Peyer's patch (tissue), 4 donors: ENCODE measurements around the gene GASK1B. TPM values are rescaled to one million over a fixed set of nuclear protein-coding genes. Genes with fewer than 3 reads are reported as not detected.
A peak's percentile ranks its signal among the peaks of the same experiment; 100 is the strongest.

Source experiments
- DNase-seq, 3 donors: peaks; one replicate each; pipeline ENCODE4 v3.0.0-alpha.2; 2017 to 2019
- H3K27ac ChIP-seq, 4 donors: fragments of 200-600 bp; sonication (generic); one replicate each; pipeline ENCODE4 v1.5.1; 2016 to 2019
- H3K27me3 ChIP-seq, 2 donors: fragments of 200-600 bp; sonication (generic); one replicate each; pipeline ENCODE4 v1.5.1; 2019
- H3K36me3 ChIP-seq, 3 donors: fragments of 200-600 bp; sonication (generic); one replicate each; pipeline ENCODE4 v1.5.1; 2016 to 2019
- H3K4me1 ChIP-seq, 4 donors: fragments of 200-600 bp; sonication (generic); one replicate each; pipeline ENCODE4 v1.5.1; 2016 to 2019
- H3K4me3 ChIP-seq, 4 donors: fragments of 200-600 bp; sonication (generic); 1 replicate in 3 of 4; 2 replicates in 1 of 4; pipeline ENCODE4 v1.5.1; 2016 to 2019; ENCODE audit warnings: mild to moderate bottlenecking in 1 of 4
- H3K9me3 ChIP-seq, 4 donors: fragments of 200-600 bp; sonication (generic); one replicate each; pipeline ENCODE4 v1.5.1; 2016 to 2019; ENCODE audit warnings: mild to moderate bottlenecking in 1 of 4
- POLR2A ChIP-seq, 2 donors: fragments of 450-650 bp; IDR thresholded peaks; one replicate each; pipeline ENCODE4 v1.5.1; 2017; ENCODE audit warnings: antibody characterized with exemption in 2 of 2, mild to moderate bottlenecking in 2 of 2, moderate library complexity in 2 of 2
- total RNA-seq, 4 donors: library from RNA; depleted of rRNA; stranded (reverse); fragments of >200 nt; gene quantifications; one replicate each; pipeline ENCODE4 v1.1.0, GENCODE V29; 2016
- TF ChIP-seq, protein P1 (sequence below), 6 experiments: fragments of 450-650 bp in 4 of 6; fragments of 200-600 bp in 2 of 6; sonication (generic) in 1 of 6; IDR thresholded peaks; one replicate each; pipeline ENCODE4 v1.5.1; 2017 to 2019; ENCODE audit warnings: antibody characterized with exemption in 6 of 6, mild to moderate bottlenecking in 3 of 6, moderate library complexity in 1 of 6

GASK1B gene
- 10 to 100 TPM in 2 of 4 donors, 1 to 10 TPM in 2; 8.8 to 59.4 (median 10.1) TPM for total RNA-seq

DNA sequence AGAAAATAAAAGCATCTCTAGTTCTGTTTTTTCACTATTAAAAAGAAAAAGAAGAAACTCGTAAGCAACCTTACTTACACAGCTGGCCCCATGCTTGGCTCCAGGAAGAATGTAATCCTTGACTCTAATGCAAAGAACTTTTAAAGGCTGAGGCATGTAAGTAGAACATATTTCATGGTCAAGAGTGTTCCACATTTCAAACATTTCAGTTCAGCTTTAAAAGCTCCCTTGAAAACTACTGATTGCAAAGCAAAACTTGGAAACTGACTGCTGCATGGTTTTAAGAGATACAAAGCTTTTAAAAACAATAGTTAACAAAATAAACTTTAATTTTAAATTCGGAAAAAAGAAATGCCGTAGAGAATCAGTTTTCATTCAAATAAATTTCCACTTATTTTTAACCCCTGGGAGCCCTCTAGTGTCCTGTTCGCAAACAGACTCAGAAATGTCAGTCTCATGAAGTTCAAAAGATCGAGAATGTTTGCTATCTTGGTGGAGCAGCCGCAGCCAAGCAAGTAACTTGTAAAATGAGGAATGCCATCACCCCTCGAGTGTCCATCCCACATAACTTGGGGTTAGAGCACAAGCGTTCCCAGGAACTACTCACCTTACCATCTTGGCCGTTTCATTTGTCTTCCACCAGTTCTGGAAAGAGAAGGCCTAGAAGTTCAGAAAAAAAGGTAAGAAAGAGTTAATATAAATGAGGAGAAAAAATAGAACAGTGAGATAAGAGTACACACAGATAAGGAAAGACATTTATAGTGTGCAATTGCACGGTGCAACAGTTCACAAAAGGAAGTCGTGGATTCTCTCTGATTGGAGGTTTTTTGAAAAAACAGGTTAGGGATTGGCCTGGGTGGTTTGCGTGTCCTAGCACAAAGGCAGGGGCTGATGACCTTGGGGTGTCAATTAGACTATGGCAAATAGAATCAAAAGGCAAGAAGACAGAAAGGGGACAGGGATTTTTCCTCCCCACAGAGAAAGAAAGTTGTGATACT, at the start of gene GASK1B:
TSS of gene GASK1B (minus strand) at position 765 of the 998 bp plus-strand sequence. CDS start 1,650 bp downstream, outside the sequence.
- peaks cover 0 to 22% (median 0%) of the 10 kb centered on the region in 4 donors for H3K4me1 ChIP-seq

DNA sequence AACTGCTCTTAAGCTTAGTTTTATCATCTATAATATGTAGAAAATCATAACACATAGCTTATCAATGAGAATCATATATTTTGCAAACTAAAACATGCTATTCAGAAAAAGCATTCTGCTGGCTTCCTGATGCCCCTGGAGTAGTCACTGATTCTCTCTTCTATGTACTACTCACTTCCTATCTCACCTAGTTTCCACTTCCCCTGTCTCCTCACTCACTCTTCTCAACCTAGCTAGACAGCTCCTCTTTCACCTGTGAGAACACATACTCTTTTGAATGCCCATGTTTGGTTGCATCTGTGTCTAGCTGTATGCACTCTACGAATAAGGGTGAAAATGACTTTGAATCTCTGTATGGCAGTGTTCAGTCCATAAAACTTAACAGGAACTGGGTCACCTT, 46.8 kb upstream of the GASK1B start:
- no peaks in the 10 kb centered on the region for H3K27me3 ChIP-seq
- no peak overlapping the region for H3K4me3 ChIP-seq
- H3K36me3 ChIP-seq: peaks cover 0 to 33% (median 0%) of the 10 kb centered on the region in 3 donors
- no peaks in the 10 kb centered on the region for H3K9me3 ChIP-seq
- DNase-seq: no peak
- H3K27ac ChIP-seq: no peak overlapping the region
- no peaks in the 10 kb centered on the region for H3K4me1 ChIP-seq
- TF ChIP-seq, protein P1, sequence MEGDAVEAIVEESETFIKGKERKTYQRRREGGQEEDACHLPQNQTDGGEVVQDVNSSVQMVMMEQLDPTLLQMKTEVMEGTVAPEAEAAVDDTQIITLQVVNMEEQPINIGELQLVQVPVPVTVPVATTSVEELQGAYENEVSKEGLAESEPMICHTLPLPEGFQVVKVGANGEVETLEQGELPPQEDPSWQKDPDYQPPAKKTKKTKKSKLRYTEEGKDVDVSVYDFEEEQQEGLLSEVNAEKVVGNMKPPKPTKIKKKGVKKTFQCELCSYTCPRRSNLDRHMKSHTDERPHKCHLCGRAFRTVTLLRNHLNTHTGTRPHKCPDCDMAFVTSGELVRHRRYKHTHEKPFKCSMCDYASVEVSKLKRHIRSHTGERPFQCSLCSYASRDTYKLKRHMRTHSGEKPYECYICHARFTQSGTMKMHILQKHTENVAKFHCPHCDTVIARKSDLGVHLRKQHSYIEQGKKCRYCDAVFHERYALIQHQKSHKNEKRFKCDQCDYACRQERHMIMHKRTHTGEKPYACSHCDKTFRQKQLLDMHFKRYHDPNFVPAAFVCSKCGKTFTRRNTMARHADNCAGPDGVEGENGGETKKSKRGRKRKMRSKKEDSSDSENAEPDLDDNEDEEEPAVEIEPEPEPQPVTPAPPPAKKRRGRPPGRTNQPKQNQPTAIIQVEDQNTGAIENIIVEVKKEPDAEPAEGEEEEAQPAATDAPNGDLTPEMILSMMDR (IDR thresholded peaks at IDR 0.05): no peak
- no peak for TF ChIP-seq POLR2A (IDR thresholded peaks at IDR 0.05)

More for the DNA sequence above, at the start of gene GASK1B:
- Histone ChIP-seq H3K27me3 (no peaks in the 10 kb centered on the region), H3K36me3 (no peaks in the 10 kb centered on the region), H3K4me3 (peak within 1 kb of the TSS in 3 of 4 donors; percentile 3 to 61 (median 39)), H3K9me3 (no peaks in the 10 kb centered on the region), H3K27ac (peak within 1 kb of the TSS in 3 of 4 donors; percentile 37 to 78 (median 52))
- peak in 2 of 3 donors; percentile 50 to 60 for DNase-seq
- no peak for TF ChIP-seq POLR2A (IDR thresholded peaks at IDR 0.05)
- TF ChIP-seq, protein P1 (IDR thresholded peaks at IDR 0.05): peak in 5 of 6 experiments; percentile 10 to 67 (median 63)

DNA sequence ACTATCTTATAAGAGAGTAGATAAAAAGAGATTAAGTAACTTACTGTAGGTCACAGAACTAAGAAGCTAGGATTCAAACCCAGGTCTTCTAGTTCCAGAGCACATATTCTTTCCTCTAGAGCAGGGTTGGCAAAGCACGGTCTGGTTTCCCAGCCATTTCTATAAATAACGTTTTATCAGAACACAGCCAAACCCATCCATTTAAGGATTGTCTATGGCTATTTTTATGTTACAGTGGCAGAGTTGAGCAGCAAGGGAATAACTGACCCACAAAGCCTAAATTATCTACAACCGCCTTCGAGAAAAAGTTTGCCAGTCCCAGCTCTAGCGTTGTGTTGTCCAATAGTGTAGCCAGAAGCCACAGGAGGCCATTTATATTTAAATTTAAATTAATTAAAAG, 44.9 kb upstream of the GASK1B start:
- DNase-seq: no peak

DNA sequence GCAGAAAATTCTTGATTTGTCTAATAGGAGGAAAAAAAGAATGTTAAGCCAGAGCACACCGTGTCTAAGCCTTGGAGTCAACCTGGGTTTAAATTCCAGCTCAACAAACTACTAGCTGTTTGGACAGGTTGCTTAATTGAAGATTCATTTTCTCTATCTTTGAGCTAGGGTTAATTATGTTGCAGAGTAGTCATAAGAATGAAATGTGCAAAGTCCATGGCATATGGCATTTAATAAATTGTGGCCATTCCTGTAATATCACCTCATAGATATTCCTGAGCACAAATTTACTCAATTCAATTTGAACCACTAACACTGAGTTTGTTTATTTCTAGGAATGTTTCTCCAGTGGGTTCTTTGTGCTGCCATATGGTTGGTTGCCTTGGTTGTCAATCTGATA, 42.0 kb upstream of the GASK1B start:
- peak overlapping the region in 2 of 4 donors; percentile 25 to 52 for H3K27ac ChIP-seq

More for the DNA sequence above, 44.9 kb upstream of the GASK1B start:
- Histone ChIP-seq H3K4me3 (no peak overlapping the region), H3K27me3 (no peaks in the 10 kb centered on the region), H3K4me1 (no peaks in the 10 kb centered on the region), H3K36me3 (peaks cover 0 to 33% (median 0%) of the 10 kb centered on the region in 3 donors), H3K27ac (no peak overlapping the region), H3K9me3 (no peaks in the 10 kb centered on the region)
- TF ChIP-seq POLR2A (IDR thresholded peaks at IDR 0.05): no peak
- TF ChIP-seq, protein P1 (IDR thresholded peaks at IDR 0.05): no peak

DNA sequence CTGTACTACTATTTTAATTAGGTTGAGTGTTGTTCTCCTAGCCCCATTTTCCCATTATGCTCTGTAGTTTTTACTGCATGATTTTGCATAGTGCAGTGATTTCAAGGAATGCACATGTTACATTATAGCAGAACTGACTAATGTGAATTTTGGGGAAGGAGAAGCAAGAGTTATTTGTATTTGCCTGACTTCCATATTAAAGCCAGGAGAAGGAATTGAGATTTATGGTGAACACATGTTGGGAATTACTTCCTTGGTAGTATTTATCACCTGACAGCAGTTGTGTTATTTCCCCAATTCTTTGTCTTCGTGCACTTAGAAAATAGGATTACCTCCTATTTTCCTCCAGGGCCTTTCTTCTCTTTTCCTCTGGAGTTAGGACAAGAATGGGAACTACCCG, 40.6 kb upstream of the GASK1B start:
- TF ChIP-seq POLR2A (IDR thresholded peaks at IDR 0.05): no peak
- TF ChIP-seq, protein P1 (IDR thresholded peaks at IDR 0.05): no peak
- H3K36me3 ChIP-seq: peaks cover 0 to 4% (median 0%) of the 10 kb centered on the region in 3 donors
- no peaks in the 10 kb centered on the region for H3K9me3 ChIP-seq
- no peak for DNase-seq
- peaks cover 0 to 7% (median 0%) of the 10 kb centered on the region in 4 donors for H3K4me1 ChIP-seq
- H3K4me3 ChIP-seq: no peak overlapping the region
- H3K27me3 ChIP-seq: no peaks in the 10 kb centered on the region
- no peak overlapping the region for H3K27ac ChIP-seq

More for the DNA sequence above, 42.0 kb upstream of the GASK1B start:
- Histone ChIP-seq H3K4me1 (peaks cover 0 to 7% (median 0%) of the 10 kb centered on the region in 4 donors), H3K36me3 (peaks cover 0 to 14% (median 0%) of the 10 kb centered on the region in 3 donors), H3K4me3 (no peak overlapping the region), H3K27me3 (no peaks in the 10 kb centered on the region), H3K9me3 (no peaks in the 10 kb centered on the region)
- TF ChIP-seq, protein P1 (IDR thresholded peaks at IDR 0.05): no peak
- no peak for TF ChIP-seq POLR2A (IDR thresholded peaks at IDR 0.05)
- DNase-seq: no peak
